Loucy (cell line): ENCODE data around the gene FGFR2.

ENCODE experiments used
- H2AFZ ChIP-seq: fragments of 200-600 bp; sonication (generic); 2 replicates; pipeline ENCODE4 v1.6.0; 2016; ENCODE audit warnings: antibody characterized with exemption, mild to moderate bottlenecking, low read length, moderate library complexity
- H3F3A ChIP-seq: fragments of 200-600 bp; 2 replicates; pipeline ENCODE4 v1.6.0; 2016; ENCODE audit warnings: antibody characterized with exemption, low read depth, mild to moderate bottlenecking
- H3K27me3 ChIP-seq: fragments of 200-600 bp; sonication (generic); 2 replicates; pipeline ENCODE4 v1.6.1; 2014; ENCODE audit warnings: low read length, mild to moderate bottlenecking; ENCODE audit not compliant: insufficient read depth, poor library complexity, severe bottlenecking
- H3K36me3 ChIP-seq: fragments of 200-600 bp; sonication (generic); 2 replicates; pipeline ENCODE4 v1.6.1; 2016; ENCODE audit warnings: low read length; ENCODE audit not compliant: insufficient read depth
- H3K4me1 ChIP-seq: fragments of 200-600 bp; sonication (generic); 2 replicates; pipeline ENCODE4 v1.5.1; 2014; ENCODE audit warnings: low read length, mild to moderate bottlenecking; ENCODE audit not compliant: insufficient read depth, poor library complexity, severe bottlenecking
- H3K4me2 ChIP-seq: fragments of 200-600 bp; sonication (generic); 2 replicates; pipeline ENCODE4 v1.6.0; 2014; ENCODE audit warnings: antibody characterized with exemption, low read length, low read depth, mild to moderate bottlenecking; ENCODE audit not compliant: poor library complexity, severe bottlenecking
- H3K4me3 ChIP-seq: fragments of 200-600 bp; sonication (generic); 2 replicates; pipeline ENCODE4 v1.5.1; 2014; ENCODE audit warnings: low read length, mild to moderate bottlenecking, mixed read lengths; ENCODE audit not compliant: poor library complexity, severe bottlenecking
- H3K79me2 ChIP-seq: fragments of 200-600 bp; sonication (generic); 2 replicates; pipeline ENCODE4 v1.6.1; 2014; ENCODE audit warnings: low read length; ENCODE audit not compliant: insufficient read depth
- H3K9ac ChIP-seq: fragments of 200-600 bp; sonication (generic); 2 replicates; pipeline ENCODE4 v1.6.0; 2014; ENCODE audit warnings: mild to moderate bottlenecking, low read depth, low read length, moderate library complexity; ENCODE audit not compliant: poor library complexity, severe bottlenecking
- H3K9me2 ChIP-seq: fragments of 200-600 bp; sonication (generic); replicated peaks from 2 replicates; pipeline ENCODE4 v1.6.1; 2016; ENCODE audit warnings: low read depth, low read length, mixed read lengths
- H3K9me3 ChIP-seq: fragments of 200-600 bp; sonication (generic); 2 replicates; pipeline ENCODE4 v1.6.1; 2014; ENCODE audit warnings: mild to moderate bottlenecking, antibody characterized with exemption, low read length, low read depth; ENCODE audit not compliant: insufficient read depth
- H4K20me1 ChIP-seq: fragments of 200-600 bp; sonication (generic); 2 replicates; pipeline ENCODE4 v1.6.0; 2014; ENCODE audit warnings: antibody characterized with exemption, low read length, mild to moderate bottlenecking; ENCODE audit not compliant: insufficient read depth, poor library complexity, severe bottlenecking
- EZH2phosphoT487 ChIP-seq: fragments of 200-600 bp; IDR thresholded peaks from 2 replicates; pipeline ENCODE4 v1.6.1; 2018; ENCODE audit warnings: antibody characterized with exemption, mild to moderate bottlenecking, moderate library complexity, borderline replicate concordance
- TF ChIP-seq, protein P1 (sequence below): fragments of 200-600 bp; sonication (generic); conservative IDR thresholded peaks from 2 replicates; pipeline ENCODE4 v1.5.1; 2014; ENCODE audit warnings: mild to moderate bottlenecking, antibody characterized with exemption, low read length

The FGFR2 gene

DNA sequence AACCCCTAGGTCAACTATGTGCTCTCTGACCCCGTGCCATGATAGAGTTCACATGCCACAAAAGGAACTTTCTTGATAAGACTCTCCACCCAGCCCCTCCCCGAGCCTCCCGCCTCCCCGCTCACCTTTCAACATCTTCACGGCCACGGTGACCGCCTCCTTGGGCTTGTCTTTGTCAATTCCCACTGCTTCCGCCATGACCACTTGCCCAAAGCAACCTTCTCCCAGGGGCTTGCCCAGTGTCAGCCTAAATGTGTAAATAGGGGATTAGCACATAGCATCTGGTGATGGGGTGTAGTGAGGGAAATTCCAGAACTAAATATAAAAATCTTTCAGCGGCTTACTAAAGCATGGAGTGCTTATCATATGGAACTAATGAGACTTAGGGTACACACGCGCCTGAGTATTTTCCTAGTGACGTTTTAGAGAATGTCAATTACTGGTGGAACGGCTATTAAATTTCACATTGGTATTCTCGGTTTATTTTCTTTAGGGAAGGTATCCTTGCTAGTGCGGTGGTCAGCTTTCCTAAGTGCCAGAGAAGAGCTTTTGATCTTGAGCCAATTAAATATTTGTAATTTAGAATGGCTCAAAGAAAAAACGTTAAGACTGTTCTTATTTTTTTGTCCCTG is 97.4 kb downstream of the FGFR2 start:
- Histone ChIP-seq H3K79me2 (no peaks in the 10 kb centered on the region), H3K4me3 (no peak overlapping the region), H3K4me1 (no peaks in the 10 kb centered on the region), H3F3A (no peaks in the 10 kb centered on the region), H3K9me3 (no peaks in the 10 kb centered on the region), H3K27me3 (no peaks in the 10 kb centered on the region), H3K9me2 (no peaks in the 10 kb centered on the region), H3K9ac (no peak overlapping the region), H4K20me1 (no peaks in the 10 kb centered on the region), H2AFZ (no peak overlapping the region), H3K36me3 (no peaks in the 10 kb centered on the region), H3K4me2 (no peak overlapping the region)
- no peak for TF ChIP-seq EZH2phosphoT487
- TF ChIP-seq, protein P1, sequence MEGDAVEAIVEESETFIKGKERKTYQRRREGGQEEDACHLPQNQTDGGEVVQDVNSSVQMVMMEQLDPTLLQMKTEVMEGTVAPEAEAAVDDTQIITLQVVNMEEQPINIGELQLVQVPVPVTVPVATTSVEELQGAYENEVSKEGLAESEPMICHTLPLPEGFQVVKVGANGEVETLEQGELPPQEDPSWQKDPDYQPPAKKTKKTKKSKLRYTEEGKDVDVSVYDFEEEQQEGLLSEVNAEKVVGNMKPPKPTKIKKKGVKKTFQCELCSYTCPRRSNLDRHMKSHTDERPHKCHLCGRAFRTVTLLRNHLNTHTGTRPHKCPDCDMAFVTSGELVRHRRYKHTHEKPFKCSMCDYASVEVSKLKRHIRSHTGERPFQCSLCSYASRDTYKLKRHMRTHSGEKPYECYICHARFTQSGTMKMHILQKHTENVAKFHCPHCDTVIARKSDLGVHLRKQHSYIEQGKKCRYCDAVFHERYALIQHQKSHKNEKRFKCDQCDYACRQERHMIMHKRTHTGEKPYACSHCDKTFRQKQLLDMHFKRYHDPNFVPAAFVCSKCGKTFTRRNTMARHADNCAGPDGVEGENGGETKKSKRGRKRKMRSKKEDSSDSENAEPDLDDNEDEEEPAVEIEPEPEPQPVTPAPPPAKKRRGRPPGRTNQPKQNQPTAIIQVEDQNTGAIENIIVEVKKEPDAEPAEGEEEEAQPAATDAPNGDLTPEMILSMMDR = no peak

DNA sequence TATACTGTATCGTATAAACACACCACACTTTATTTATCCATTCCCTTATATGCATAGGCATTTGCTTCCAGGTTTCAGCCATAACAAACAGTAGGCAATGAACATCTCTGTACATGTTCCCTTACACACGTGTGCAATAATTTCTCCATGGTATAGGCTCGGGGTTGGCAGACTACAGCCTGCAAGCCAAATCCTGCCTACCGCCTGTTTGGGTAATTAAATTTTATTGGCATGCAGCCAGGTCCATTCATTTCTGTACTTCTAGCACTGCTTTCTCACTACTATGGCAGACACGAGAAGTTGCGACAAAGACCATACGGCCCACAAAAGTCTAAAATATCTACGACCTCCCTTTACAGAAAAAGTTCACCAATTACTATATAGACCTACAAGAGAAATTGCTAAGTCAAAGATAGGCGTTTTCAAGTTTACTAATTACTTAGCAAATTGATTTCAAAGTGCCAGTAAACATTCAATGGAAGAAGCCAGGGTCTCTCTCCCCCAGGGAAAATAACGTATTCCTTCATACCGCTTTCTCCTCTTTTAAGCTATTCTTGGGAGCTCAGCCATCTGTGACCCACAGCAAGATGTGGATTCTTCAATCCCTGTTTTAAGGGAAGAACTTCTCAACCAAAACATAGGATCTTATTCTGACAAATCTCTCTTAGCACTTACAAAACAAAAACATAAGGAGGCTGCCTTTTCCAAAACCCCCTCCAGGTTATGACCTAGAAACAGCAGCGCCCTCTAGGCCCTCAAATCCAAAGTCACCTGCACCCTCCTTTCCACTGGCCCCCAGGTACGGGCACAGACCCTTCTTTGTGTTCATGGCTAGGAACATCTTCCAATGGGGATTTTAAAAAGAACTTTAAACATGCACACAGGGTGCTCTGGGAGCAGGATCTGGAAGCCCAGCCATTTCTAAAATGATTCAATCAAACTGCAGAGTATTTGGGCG is 100.5 kb downstream of the FGFR2 start:
- Histone ChIP-seq H3F3A (no peaks in the 10 kb centered on the region), H3K9ac (no peak overlapping the region), H3K36me3 (no peaks in the 10 kb centered on the region), H3K4me2 (no peak overlapping the region), H3K27me3 (no peaks in the 10 kb centered on the region), H3K4me3 (no peak overlapping the region), H4K20me1 (no peaks in the 10 kb centered on the region), H2AFZ (no peak overlapping the region), H3K79me2 (no peaks in the 10 kb centered on the region), H3K9me3 (no peaks in the 10 kb centered on the region; the same call in 1 of the 2 replicates), H3K9me2 (no peaks in the 10 kb centered on the region), H3K4me1 (no peaks in the 10 kb centered on the region)
- no peak for TF ChIP-seq EZH2phosphoT487
- TF ChIP-seq, protein P1 = no peak

DNA sequence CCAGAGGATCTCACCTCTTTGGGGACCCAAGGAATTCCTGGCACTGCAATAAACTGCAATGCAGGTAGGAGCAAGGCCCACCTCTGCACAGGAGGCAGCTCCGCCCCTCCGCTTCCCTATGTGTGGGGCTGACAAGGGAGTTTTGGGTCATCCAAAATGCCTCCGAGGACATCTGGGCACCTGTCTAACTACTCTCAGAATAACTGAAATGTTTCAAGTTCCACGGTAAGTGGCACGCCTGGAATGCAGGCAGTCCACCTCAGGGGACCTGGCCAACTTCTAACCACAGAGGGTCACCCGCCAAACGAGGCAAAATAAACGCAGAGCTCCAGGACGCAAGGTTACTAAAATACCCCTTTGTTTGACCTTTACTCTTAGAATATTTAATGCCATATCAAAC is 102.5 kb downstream of the FGFR2 start:
- Histone ChIP-seq H3K79me2 (no peaks in the 10 kb centered on the region), H3K27me3 (no peaks in the 10 kb centered on the region), H3K9me2 (no peaks in the 10 kb centered on the region), H3K4me1 (no peaks in the 10 kb centered on the region), H3K9ac (no peak overlapping the region), H3F3A (no peaks in the 10 kb centered on the region), H2AFZ (no peak overlapping the region), H3K4me2 (no peak overlapping the region), H3K36me3 (no peaks in the 10 kb centered on the region), H3K4me3 (no peak overlapping the region), H4K20me1 (no peaks in the 10 kb centered on the region), H3K9me3 (peaks cover 4% of the 10 kb centered on the region; the same call in 1 of the 2 replicates)
- TF ChIP-seq, protein P1 = no peak
- TF ChIP-seq EZH2phosphoT487 = no peak
